ENCODE measurements around the gene SPRY1. TPM values are rescaled to one million over a fixed set of nuclear protein-coding genes. Genes with fewer than 3 reads are reported as not detected.

Gene SPRY1
- total and polyA plus RNA-seq, 2 of the 8 experiments (the other 6 are each of a cell fraction or from before 2014, with no cell fraction given), result 11.7 to 56.2 TPM

- TF ChIP-seq MAX (IDR thresholded peaks at IDR 0.05) (peak; percentile 52; the same call in 1 of the 2 replicates), CREB1 (IDR thresholded peaks at IDR 0.05) (no peak), GABPA (IDR thresholded peaks at IDR 0.05; ENCODE audit: borderline replicate concordance, insufficient read depth, low read length) (no peak), CTBP2 (IDR thresholded peaks at IDR 0.05; ENCODE audit: borderline replicate concordance, insufficient read depth, insufficient read length, low read length) (no peak), ASH2L (IDR thresholded peaks at IDR 0.05; ENCODE audit: low read length) (no peak)
Measured at GRCh38 chr4:123350726-123351125, 45.9 kb upstream of the SPRY1 start (continued).
